H1 (cell line): Measurements from ENCODE around the gene USP12. TPM values are rescaled to one million over a fixed set of nuclear protein-coding genes. Genes with fewer than 3 reads are reported as not detected.

Experiments used
- CTCF ChIA-PET: fragments of 300-600 bp; sonication (Branson Sonifier 250); formaldehyde crosslinking; loops from one replicate; lab custom pipeline; 2021; ENCODE audit not compliant: partially characterized antibody; lab: Charles Lee
- POLR2A ChIA-PET: fragments of 300-600 bp; sonication (Branson Sonifier 250); formaldehyde crosslinking; loops from one replicate; lab custom pipeline; 2021; ENCODE audit warnings: inconsistent platforms; ENCODE audit not compliant: partially characterized antibody; lab: Charles Lee
- DNase-seq, 2 experiments: peaks; one replicate each; pipeline versions ENCODE4 v3.0.0 to v3.0.0-alpha.2; 2010 to 2022; ENCODE audit warnings: low spot score in 2 of 2, low read depth in 1 of 2, mixed read lengths in 1 of 2
- FAIRE-seq: peaks from 2 replicates; lab custom pipeline; 2011; peaks lifted over from hg19 to GRCh38; lab: Jason Lieb, UNC
- H2AFZ ChIP-seq: 2 replicates; pipeline ENCODE4 v1.8.1; 2012; ENCODE audit warnings: low read length, inconsistent platforms
- H2AK5ac ChIP-seq: 2 replicates; pipeline ENCODE4 v1.6.1; 2013; ENCODE audit warnings: low read depth, low read length
- H2BK120ac ChIP-seq: replicated peaks from 2 replicates; pipeline ENCODE3; 2013; ENCODE audit warnings: low read depth, low read length, inconsistent platforms
- H2BK12ac ChIP-seq: 2 replicates; pipeline ENCODE4 v1.6.1; 2013; ENCODE audit warnings: low read depth, low read length
- H2BK15ac ChIP-seq: 2 replicates; pipeline ENCODE4 v1.6.1; 2013; ENCODE audit warnings: low read length
- H2BK20ac ChIP-seq: 2 replicates; pipeline ENCODE4 v1.6.1; 2013; ENCODE audit warnings: low read length
- H2BK5ac ChIP-seq: 2 replicates; pipeline ENCODE4 v1.6.1; 2013; ENCODE audit warnings: low read depth, low read length
- H3K14ac ChIP-seq: 2 replicates; pipeline ENCODE4 v1.6.1; 2013; ENCODE audit warnings: inconsistent platforms; ENCODE audit not compliant: insufficient read length
- H3K18ac ChIP-seq: 2 replicates; pipeline ENCODE4 v1.6.1; 2013; ENCODE audit warnings: low read length; ENCODE audit errors: extremely low read depth
- H3K23ac ChIP-seq: 2 replicates; pipeline ENCODE4 v1.6.1; 2013; ENCODE audit warnings: inconsistent platforms; ENCODE audit not compliant: insufficient read length
- H3K23me2 ChIP-seq: 2 replicates; pipeline ENCODE4 v1.6.1; 2013; ENCODE audit warnings: low read depth, low read length
- H3K27ac ChIP-seq: 2 replicates; pipeline ENCODE4 v1.6.1; 2011; ENCODE audit warnings: low read depth, low read length, inconsistent platforms
- H3K27me3 ChIP-seq, 4 experiments: replicated peaks in 1 of 4; 1 replicate in 1 of 4; 2 replicates in 3 of 4; pipeline versions ENCODE4 v1.6.1 to v1.8.1; 2011 to 2013; ENCODE audit warnings: low read length in 3 of 4, mild to moderate bottlenecking in 3 of 4, inconsistent platforms in 2 of 4, mixed read lengths in 2 of 4, moderate library complexity in 1 of 4; ENCODE audit not compliant: control insufficient read depth in 3 of 4, insufficient read depth in 3 of 4; ENCODE audit errors: extremely low read depth in 1 of 4
- H3K36me3 ChIP-seq, 4 experiments: 2 replicates each; pipeline versions ENCODE4 v1.6.1 to v1.8.1; 2011 to 2013; ENCODE audit warnings: mild to moderate bottlenecking in 4 of 4, low read length in 3 of 4, moderate library complexity in 2 of 4, control low read depth in 1 of 4, inconsistent platforms in 1 of 4; ENCODE audit not compliant: insufficient read depth in 4 of 4, control insufficient read depth in 2 of 4
- H3K4ac ChIP-seq: replicated peaks from 2 replicates; pipeline ENCODE3; 2013; ENCODE audit warnings: low read length, low read depth, mixed read lengths, inconsistent platforms; ENCODE audit not compliant: insufficient read length
- H3K4me1 ChIP-seq, 4 experiments: replicated peaks in 1 of 4; 1 replicate in 1 of 4; 2 replicates in 3 of 4; pipeline versions ENCODE4 v1.6.1 to v1.8.1; 2011 to 2013; ENCODE audit warnings: low read length in 3 of 4, inconsistent platforms in 2 of 4, mixed read lengths in 1 of 4; ENCODE audit not compliant: insufficient read depth in 4 of 4, control insufficient read depth in 3 of 4
- H3K4me2 ChIP-seq, 2 experiments: 2 replicates each; pipeline versions ENCODE4 v1.6.1 to v1.8.1; 2011 to 2013; ENCODE audit warnings: low read depth in 2 of 2, low read length in 2 of 2, control low read depth in 1 of 2, inconsistent platforms in 1 of 2, mild to moderate bottlenecking in 1 of 2; ENCODE audit not compliant: insufficient read depth in 1 of 2
- H3K4me3 ChIP-seq, 4 experiments: fragments of 200-600, 300-600 bp in 1 of 4; sonication (generic), shearing (Covaris generic), sonication (Bioruptor Twin) in 1 of 4; 2 replicates each; pipeline versions ENCODE4 v1.5.1 to v1.8.1; 2011 to 2016; ENCODE audit warnings: low read length in 4 of 4, low read depth in 3 of 4, control low read depth in 2 of 4, inconsistent platforms in 2 of 4, mild to moderate bottlenecking in 2 of 4, mixed read lengths in 1 of 4, moderate library complexity in 1 of 4; ENCODE audit not compliant: insufficient read depth in 2 of 4; ENCODE audit errors: extremely low read depth in 1 of 4
- H3K56ac ChIP-seq: replicated peaks from 2 replicates; pipeline ENCODE3; 2013; ENCODE audit warnings: low read depth, mild to moderate bottlenecking, mixed read lengths, low read length, inconsistent platforms; ENCODE audit not compliant: insufficient read length
- H3K79me1 ChIP-seq: 2 replicates; pipeline ENCODE4 v1.6.1; 2013; ENCODE audit warnings: low read depth, low read length, control low read depth
- H3K79me2 ChIP-seq, 2 experiments: 2 replicates each; pipeline versions ENCODE4 v1.6.1 to v1.8.1; 2012 to 2013; ENCODE audit warnings: low read length in 2 of 2, mild to moderate bottlenecking in 2 of 2, inconsistent platforms in 1 of 2; ENCODE audit not compliant: insufficient read depth in 2 of 2, control insufficient read depth in 1 of 2
- H3K9ac ChIP-seq, 4 experiments: replicated peaks in 1 of 4; 1 replicate in 1 of 4; 2 replicates in 3 of 4; pipeline versions ENCODE4 v1.6.1 to v1.8.1; 2011 to 2013; ENCODE audit warnings: low read depth in 3 of 4, low read length in 3 of 4, control low read depth in 2 of 4, mild to moderate bottlenecking in 2 of 4, moderate library complexity in 2 of 4, inconsistent platforms in 1 of 4; ENCODE audit errors: extremely low read depth in 1 of 4
- H3K9me3 ChIP-seq, 2 experiments: 2 replicates each; pipeline versions ENCODE4 v1.6.1 to v1.8.1; 2012 to 2013; ENCODE audit warnings: mild to moderate bottlenecking in 2 of 2, moderate library complexity in 2 of 2, control low read depth in 1 of 2, inconsistent platforms in 1 of 2, low read depth in 1 of 2, low read length in 1 of 2, mixed read lengths in 1 of 2; ENCODE audit not compliant: insufficient read depth in 2 of 2
- H4K20me1 ChIP-seq, 2 experiments: replicated peaks in 1 of 2; 2 replicates each; pipeline versions ENCODE3 to v1.8.1; 2011 to 2013; ENCODE audit warnings: inconsistent platforms in 2 of 2, low read length in 2 of 2, mild to moderate bottlenecking in 1 of 2; ENCODE audit not compliant: insufficient read depth in 2 of 2, control insufficient read depth in 1 of 2
- H4K5ac ChIP-seq: 2 replicates; pipeline ENCODE4 v1.6.1; 2013; ENCODE audit warnings: low read length, low read depth, mixed read lengths, inconsistent platforms; ENCODE audit not compliant: insufficient read length
- H4K8ac ChIP-seq: 2 replicates; pipeline ENCODE4 v1.8.0; 2013; ENCODE audit warnings: mild to moderate bottlenecking, moderate library complexity, low read length, inconsistent platforms; ENCODE audit not compliant: insufficient read depth; ENCODE audit errors: extremely low read depth
- H4K91ac ChIP-seq: replicated peaks from 2 replicates; pipeline ENCODE3; 2013; ENCODE audit warnings: low read length, mixed read lengths, inconsistent platforms; ENCODE audit not compliant: insufficient read length
- EP300 ChIP-seq, 2 experiments: IDR thresholded peaks; 1 replicate in 1 of 2; 2 replicates in 1 of 2; pipeline ENCODE4 v1.6.1; 2011 to 2012; ENCODE audit warnings: low read depth in 2 of 2, low read length in 2 of 2, mild to moderate bottlenecking in 2 of 2, borderline replicate concordance in 1 of 2, inconsistent platforms in 1 of 2, moderate library complexity in 1 of 2
- HDAC2 ChIP-seq, 2 experiments: fragments of 300-600 bp in 1 of 2; sonication (generic) in 1 of 2; IDR thresholded peaks; 2 replicates each; pipeline ENCODE4 v1.6.1; 2011 to 2012; ENCODE audit warnings: low read depth in 2 of 2, low read length in 2 of 2, mild to moderate bottlenecking in 2 of 2, moderate library complexity in 2 of 2, borderline replicate concordance in 1 of 2, inconsistent platforms in 1 of 2
- JUN ChIP-seq: IDR thresholded peaks from 2 replicates; pipeline ENCODE4 v1.6.1; 2011; ENCODE audit warnings: low read depth, mild to moderate bottlenecking, improper control_type of control experiment, low read length
- MAFK ChIP-seq: IDR thresholded peaks from 2 replicates; pipeline ENCODE4 v1.6.1; 2012; ENCODE audit warnings: low read depth, mild to moderate bottlenecking, improper control_type of control experiment, low read length
- TCF12 ChIP-seq: IDR thresholded peaks from 2 replicates; pipeline ENCODE4 v1.6.1; 2011; ENCODE audit warnings: low read depth, mild to moderate bottlenecking, low read length
- WGBS, 2 experiments: shearing (Covaris generic) in 1 of 2; methylation state at CpG; one replicate each; pipeline versions ENCODE4 v1.1.6 to v1.1.7; 2013 to 2015; ENCODE audit warnings: low lambda C conversion rate in 2 of 2, mixed read lengths in 2 of 2, inconsistent platforms in 1 of 2, low coverage in 1 of 2, missing lambda C conversion rate in 1 of 2; ENCODE audit not compliant: insufficient replicate concordance in 2 of 2, insufficient coverage in 1 of 2, insufficient read length in 1 of 2; ENCODE audit errors: extremely low coverage in 1 of 2, missing lambda C conversion rate in 1 of 2; 5-methylcytosine and 5-hydroxymethylcytosine counted together
- polyA plus RNA-seq, 7 experiments: library from polyadenylated mRNA; depleted of rRNA in 3 of 7; stranded (reverse) in 5 of 7; unstranded in 2 of 7; fragments of >200 nt in 5 of 7; fragments of 200-250 nt in 2 of 7; gene quantifications; 1 replicate in 5 of 7; 2 replicates in 1 of 7; 4 replicates in 1 of 7; pipeline versions ENCODE4 v1.2.1 to v1.2.3, GENCODE V29; 2011 to 2013; ENCODE audit warnings: missing spikeins in 2 of 7, mixed read lengths in 2 of 7
- total RNA-seq: library from RNA; stranded (reverse); fragmentation: NEBNext Ultra II Directional; extraction: Animal tissue kit (Norgen Biotek cat#: 25700); gene quantifications from 2 replicates; pipeline ENCODE4 v1.2.1, GENCODE V29; 2021

USP12 gene
- total and polyA plus RNA-seq, 2 of the 8 experiments (the other 6 are each of a cell fraction or from before 2014, with no cell fraction given), result 4.0 to 30.0 TPM

GRCh38 chr13:27148900-27149299 is 22.7 kb downstream of the USP12 start:
- H3K18ac ChIP-seq, result no peak overlapping the region
- DNase-seq, result no peak
- H3K23ac ChIP-seq, result no peak overlapping the region
- H2BK120ac ChIP-seq, result no peak overlapping the region
- no peak overlapping the region for H3K14ac ChIP-seq
- CTCF ChIA-PET, result no interaction called here
- no peak overlapping the region for H4K5ac ChIP-seq
- TF ChIP-seq HDAC2 (IDR thresholded peaks at IDR 0.05; ENCODE audit: borderline replicate concordance in 1 of 2, low read depth in 2 of 2, low read length in 2 of 2) (no peak), JUN (no peak), TCF12 (no peak), MAFK (no peak), EP300 (IDR thresholded peaks at IDR 0.05; ENCODE audit: borderline replicate concordance in 1 of 2, low read depth in 2 of 2, low read length in 2 of 2) (no peak)
- no peak for FAIRE-seq
- WGBS, 2 experiments, result 85% methylated on average over 6 of the region's 6 CpGs; no CpG with 5 or more reads in 1 of the 2 experiments
- H2BK5ac ChIP-seq, result no peak overlapping the region
- no peak overlapping the region for H3K4me3 ChIP-seq
- no peaks in the 10 kb centered on the region for H3K27me3 ChIP-seq
- no peak overlapping the region for H3K4me2 ChIP-seq
- H2AFZ ChIP-seq, result no peak overlapping the region
- no peak overlapping the region for H2BK15ac ChIP-seq
- no peaks in the 10 kb centered on the region; a peak in 1 of 4 replicates for H3K9me3 ChIP-seq
- H2BK12ac ChIP-seq, result no peak overlapping the region
- H2BK20ac ChIP-seq, result no peak overlapping the region
- no peak overlapping the region for H2AK5ac ChIP-seq
- peaks cover 20 to 94% of the 10 kb centered on the region in 2 experiments for H3K79me2 ChIP-seq
- POLR2A ChIA-PET, result no interaction called here
- H3K4me1 ChIP-seq, result no peaks in the 10 kb centered on the region
- H3K23me2 ChIP-seq, result no peaks in the 10 kb centered on the region; the same call in 1 of the 2 replicates
- H3K56ac ChIP-seq, result no peak overlapping the region
- H3K4ac ChIP-seq, result no peak overlapping the region
- no peak overlapping the region for H3K9ac ChIP-seq
- no peaks in the 10 kb centered on the region for H3K36me3 ChIP-seq
- H4K20me1 ChIP-seq, result peaks cover 0 to 13% of the 10 kb centered on the region in 2 experiments
- no peak overlapping the region for H4K8ac ChIP-seq
- no peaks in the 10 kb centered on the region; the same call in 1 of the 2 replicates for H3K79me1 ChIP-seq
- no peak overlapping the region for H4K91ac ChIP-seq
- no peak overlapping the region for H3K27ac ChIP-seq
